Tibial artery (tissue), 4 donors: Measurements from ENCODE around the gene SH3BGRL3.

Source experiments
- DNase-seq, 2 donors: peaks; one replicate each; pipeline ENCODE4 v3.0.0-alpha.2; 2019
- H3K27ac ChIP-seq, 2 donors: fragments of 200-600 bp; sonication (generic) in 1 of 2; 1 replicate in 1 of 2; 2 replicates in 1 of 2; pipeline ENCODE4 v1.5.1; 2018 to 2019; ENCODE audit warnings: mild to moderate bottlenecking in 1 of 2
- H3K27me3 ChIP-seq, 2 donors: fragments of 200-600 bp; sonication (generic) in 1 of 2; one replicate each; pipeline versions ENCODE4 v1.5.1 to v1.6.0; 2016 to 2019
- H3K36me3 ChIP-seq, 3 donors: fragments of 200-600 bp; sonication (generic) in 2 of 3; one replicate each; pipeline ENCODE4 v1.5.1; 2016 to 2019; ENCODE audit warnings: mild to moderate bottlenecking in 2 of 3
- H3K4me1 ChIP-seq, 4 donors: fragments of 200-600 bp; sonication (generic) in 2 of 4; 1 replicate in 3 of 4; 2 replicates in 1 of 4; pipeline ENCODE4 v1.5.1; 2016 to 2019
- H3K4me3 ChIP-seq, 2 donors: fragments of 200-600 bp; sonication (generic) in 1 of 2; 1 replicate in 1 of 2; 2 replicates in 1 of 2; pipeline ENCODE4 v1.5.1; 2018 to 2019; ENCODE audit warnings: mild to moderate bottlenecking in 2 of 2
- H3K9me3 ChIP-seq, 3 donors: fragments of 200-600 bp; sonication (generic) in 1 of 3; one replicate each; pipeline ENCODE4 v1.5.1; 2016 to 2019
- intact Hi-C: fragments of 100-400 bp; cut with DNase I; formaldehyde crosslinking; loops from one replicate; pipeline ENCODE4 v1.15.0; 2023; ENCODE audit warnings: low total_unique reads
- TF ChIP-seq, protein P1 (sequence below), 2 experiments: fragments of 200-600 bp in 1 of 2; fragments of 450-650 bp in 1 of 2; IDR thresholded peaks; one replicate each; pipeline ENCODE4 v1.5.1; 2017 to 2019; ENCODE audit warnings: antibody characterized with exemption in 2 of 2, mild to moderate bottlenecking in 1 of 2, moderate library complexity in 1 of 2

Gene SH3BGRL3

DNA sequence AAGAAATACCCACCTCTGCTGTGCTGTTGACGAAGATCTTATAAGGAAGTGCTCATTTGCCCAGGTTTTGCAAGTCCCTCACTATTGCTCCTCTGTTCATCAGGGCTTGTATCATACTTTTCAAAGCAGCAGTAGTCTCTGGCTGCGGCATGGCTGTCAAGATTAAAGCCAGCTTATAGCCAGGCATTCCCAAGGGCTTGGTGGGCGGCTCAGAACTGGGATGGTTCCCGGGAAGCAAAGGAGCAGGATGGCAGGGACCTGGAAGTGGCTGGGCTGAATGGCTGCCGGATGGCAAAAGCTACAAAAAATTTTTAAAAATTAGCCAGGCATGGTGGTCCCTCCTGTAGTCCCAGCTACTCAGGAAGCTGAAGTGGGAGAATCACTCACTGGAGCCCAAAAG lies 16.7 kb upstream of the SH3BGRL3 start:
- H3K36me3 ChIP-seq, result peaks cover 9 to 31% (median 16%) of the 10 kb centered on the region in 3 donors
- TF ChIP-seq, protein P1, sequence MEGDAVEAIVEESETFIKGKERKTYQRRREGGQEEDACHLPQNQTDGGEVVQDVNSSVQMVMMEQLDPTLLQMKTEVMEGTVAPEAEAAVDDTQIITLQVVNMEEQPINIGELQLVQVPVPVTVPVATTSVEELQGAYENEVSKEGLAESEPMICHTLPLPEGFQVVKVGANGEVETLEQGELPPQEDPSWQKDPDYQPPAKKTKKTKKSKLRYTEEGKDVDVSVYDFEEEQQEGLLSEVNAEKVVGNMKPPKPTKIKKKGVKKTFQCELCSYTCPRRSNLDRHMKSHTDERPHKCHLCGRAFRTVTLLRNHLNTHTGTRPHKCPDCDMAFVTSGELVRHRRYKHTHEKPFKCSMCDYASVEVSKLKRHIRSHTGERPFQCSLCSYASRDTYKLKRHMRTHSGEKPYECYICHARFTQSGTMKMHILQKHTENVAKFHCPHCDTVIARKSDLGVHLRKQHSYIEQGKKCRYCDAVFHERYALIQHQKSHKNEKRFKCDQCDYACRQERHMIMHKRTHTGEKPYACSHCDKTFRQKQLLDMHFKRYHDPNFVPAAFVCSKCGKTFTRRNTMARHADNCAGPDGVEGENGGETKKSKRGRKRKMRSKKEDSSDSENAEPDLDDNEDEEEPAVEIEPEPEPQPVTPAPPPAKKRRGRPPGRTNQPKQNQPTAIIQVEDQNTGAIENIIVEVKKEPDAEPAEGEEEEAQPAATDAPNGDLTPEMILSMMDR (IDR thresholded peaks at IDR 0.05), result no peak
- H3K27ac ChIP-seq, result no peak overlapping the region
- intact Hi-C loops, result no loop called here
- H3K27me3 ChIP-seq, result no peaks in the 10 kb centered on the region
- H3K4me3 ChIP-seq, result no peak overlapping the region
- no peak for DNase-seq
- H3K9me3 ChIP-seq, result no peaks in the 10 kb centered on the region
- no peaks in the 10 kb centered on the region for H3K4me1 ChIP-seq

DNA sequence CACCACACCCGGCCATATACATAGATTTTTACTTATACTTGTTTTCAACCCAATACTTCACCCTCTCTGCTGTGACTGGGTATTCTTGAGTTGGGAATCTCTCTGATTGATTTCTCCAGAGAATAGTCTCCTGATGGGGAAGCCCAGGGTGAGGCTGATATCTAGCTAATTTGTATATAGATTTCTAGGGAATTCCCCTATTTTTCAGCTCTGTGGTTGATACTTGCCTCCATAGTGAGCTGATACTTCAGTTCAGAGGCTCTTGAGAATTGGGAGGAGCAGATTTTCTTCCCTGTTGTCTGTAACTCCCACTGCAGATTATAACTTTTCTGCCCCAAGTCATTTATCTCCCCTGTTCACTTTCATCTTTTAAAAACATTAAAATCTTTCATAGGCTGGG lies 14.5 kb upstream of the SH3BGRL3 start:
- no peaks in the 10 kb centered on the region for H3K9me3 ChIP-seq
- intact Hi-C loops, result no loop called here
- no peak for DNase-seq
- H3K36me3 ChIP-seq, result peaks cover 0 to 35% (median 12%) of the 10 kb centered on the region in 3 donors
- H3K27me3 ChIP-seq, result no peaks in the 10 kb centered on the region
- no peak overlapping the region for H3K4me3 ChIP-seq
- TF ChIP-seq, protein P1 (IDR thresholded peaks at IDR 0.05), result no peak
- H3K4me1 ChIP-seq, result no peaks in the 10 kb centered on the region
- no peak overlapping the region for H3K27ac ChIP-seq

DNA sequence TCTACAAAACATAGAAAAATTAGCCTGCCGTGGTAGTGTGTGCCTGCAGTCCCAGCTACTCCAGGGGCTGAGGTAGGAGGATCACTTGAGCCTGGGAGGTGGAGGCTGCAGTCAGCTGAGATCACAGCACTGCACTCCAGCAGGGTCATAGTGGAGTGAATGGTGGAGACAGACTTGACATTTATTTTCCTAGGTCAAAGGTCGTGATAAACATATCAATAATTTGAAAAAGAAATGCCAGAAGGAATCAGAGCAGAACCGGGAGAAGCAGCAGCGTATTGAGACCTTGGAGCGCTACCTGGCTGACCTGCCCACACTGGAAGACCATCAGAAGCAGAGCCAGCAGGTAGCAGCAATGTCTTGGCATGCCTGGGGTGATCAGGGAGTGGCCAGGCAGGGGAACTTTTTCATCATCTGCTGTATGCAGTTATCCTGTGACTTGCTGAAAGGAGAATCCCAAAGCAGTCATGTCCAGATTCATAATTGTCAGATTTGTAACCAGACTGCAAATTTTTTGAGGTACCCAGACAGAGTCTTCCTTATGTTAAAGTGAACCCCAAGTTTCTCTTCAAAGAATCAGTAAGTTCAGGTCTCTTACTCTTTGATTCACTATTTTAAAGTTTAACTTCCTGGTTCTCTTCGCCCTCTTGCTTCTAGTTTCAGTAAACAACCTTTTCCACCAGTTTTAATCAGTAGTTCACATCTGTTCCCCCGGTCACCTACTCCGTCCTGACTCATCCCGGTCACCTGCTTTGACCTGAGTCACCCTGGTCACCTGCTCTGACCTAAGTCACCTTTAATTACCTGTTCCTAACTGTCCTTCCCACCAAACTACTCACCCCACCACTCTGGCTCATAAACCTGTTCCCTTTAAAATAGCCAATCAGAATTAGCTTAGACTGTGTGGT lies 11.3 kb upstream of the SH3BGRL3 start:
- H3K36me3 ChIP-seq, result peaks cover 0 to 27% (median 3%) of the 10 kb centered on the region in 3 donors
- DNase-seq, result no peak
- H3K4me3 ChIP-seq, result no peak overlapping the region
- H3K9me3 ChIP-seq, result no peaks in the 10 kb centered on the region
- no peaks in the 10 kb centered on the region for H3K27me3 ChIP-seq
- H3K4me1 ChIP-seq, result no peaks in the 10 kb centered on the region
- intact Hi-C loops, result no loop called here
- TF ChIP-seq, protein P1 (IDR thresholded peaks at IDR 0.05), result no peak
- no peak overlapping the region for H3K27ac ChIP-seq

DNA sequence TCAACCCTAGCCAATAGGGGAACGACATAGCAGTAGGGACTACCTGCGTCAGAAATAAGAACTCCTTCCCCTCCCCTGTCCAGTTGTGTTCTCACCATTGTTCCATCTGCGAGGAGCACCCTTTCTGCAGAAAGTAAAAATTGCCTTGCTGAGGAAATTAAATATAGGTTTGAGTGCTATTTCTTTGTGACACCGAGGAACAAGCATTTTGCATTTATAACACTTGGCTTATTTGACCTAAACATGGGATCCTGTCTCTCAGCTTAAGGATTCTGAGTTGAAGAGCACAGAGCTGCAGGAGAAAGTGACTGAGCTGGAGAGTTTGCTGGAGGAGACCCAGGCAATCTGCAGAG lies 10.7 kb upstream of the SH3BGRL3 start:
- Histone ChIP-seq H3K27me3 (no peaks in the 10 kb centered on the region), H3K9me3 (no peaks in the 10 kb centered on the region), H3K4me1 (no peaks in the 10 kb centered on the region), H3K4me3 (no peak overlapping the region), H3K27ac (no peak overlapping the region), H3K36me3 (peaks cover 0 to 27% (median 3%) of the 10 kb centered on the region in 3 donors)
- TF ChIP-seq, protein P1 (IDR thresholded peaks at IDR 0.05), result no peak
- no peak for DNase-seq
- intact Hi-C loops, result no loop called here

DNA sequence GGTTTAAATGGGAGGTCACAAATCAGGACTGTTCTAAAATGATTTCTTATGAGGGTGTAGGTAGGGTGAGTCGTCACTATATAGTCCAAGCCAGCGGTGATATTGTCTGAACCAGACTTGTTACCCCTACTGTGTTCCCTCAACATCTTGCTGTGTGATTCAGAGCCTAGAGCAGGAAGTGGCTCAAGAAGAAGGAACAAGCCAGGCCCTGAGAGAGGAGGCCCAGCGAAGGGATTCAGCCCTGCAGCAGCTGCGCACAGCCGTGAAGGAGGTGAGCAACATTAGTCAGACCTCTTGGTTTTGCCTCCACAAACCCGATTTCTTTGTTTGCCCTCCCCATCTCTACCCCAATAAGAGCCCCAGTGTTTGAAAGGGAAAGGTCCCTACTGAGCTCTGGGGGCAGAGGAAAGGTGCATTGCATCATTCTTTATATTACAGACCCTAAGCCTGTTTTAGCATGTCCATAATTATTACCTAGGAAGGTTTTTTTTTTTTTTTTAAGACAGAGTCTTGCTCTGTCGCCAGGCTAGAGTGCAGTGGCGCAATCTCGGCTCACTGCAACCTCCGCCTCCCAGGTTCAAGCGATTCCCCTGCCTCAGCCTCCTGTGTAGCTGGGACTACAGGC lies 5.0 kb upstream of the SH3BGRL3 start:
- no peaks in the 10 kb centered on the region for H3K9me3 ChIP-seq
- H3K27ac ChIP-seq, result peak overlapping the region in 1 of 2 donors; percentile 86
- H3K4me3 ChIP-seq, result no peak overlapping the region
- no peaks in the 10 kb centered on the region for H3K27me3 ChIP-seq
- TF ChIP-seq, protein P1 (IDR thresholded peaks at IDR 0.05), result no peak
- no peak for DNase-seq
- intact Hi-C loops, result loop anchor here (2.0 to 5.0 kb wide), 2 partner anchors 48 to 1342 kb away; no protein-coding TSS in a partner anchor
- peaks cover 0 to 47% (median 38%) of the 10 kb centered on the region in 4 donors for H3K4me1 ChIP-seq
- H3K36me3 ChIP-seq, result peaks cover 0 to 10% (median 0%) of the 10 kb centered on the region in 3 donors
